Measurements from ENCODE around the gene HERC4. TPM values are rescaled to one million over a fixed set of nuclear protein-coding genes. Genes with fewer than 3 reads are reported as not detected.
"Not testable (repeated sequence)": the region's sequence is repeated elsewhere in the genome, so short reads cannot be mapped to it uniquely, and the experiment has no call there.

HERC4 gene
- total RNA-seq, 1 experiment from 2014 or later, result 16.2 TPM

DNA sequence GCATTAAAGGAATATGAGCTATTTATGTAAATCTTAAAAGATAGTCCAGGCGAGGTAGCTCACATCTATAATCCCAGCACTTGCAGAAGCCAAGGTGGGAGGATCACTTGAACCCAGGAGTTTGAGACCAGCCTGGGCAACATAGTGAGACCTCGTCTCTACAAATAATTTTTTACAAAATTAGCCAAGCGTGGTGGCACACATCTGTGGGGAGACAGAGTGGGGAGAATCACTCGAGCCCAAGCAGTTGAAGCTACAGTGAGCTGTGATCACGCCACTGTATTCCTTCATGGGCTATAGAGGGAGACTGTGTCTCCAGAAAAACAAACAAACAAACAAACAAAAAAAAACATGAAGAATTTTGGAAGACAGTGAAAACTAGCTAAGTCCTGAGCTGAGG lies 28.4 kb downstream of the HERC4 start:
- H3K4me3 ChIP-seq (ENCODE audit: insufficient read depth, low read depth, low read length), result no peak overlapping the region
- no peak for DNase-seq
- H3K27me3 ChIP-seq (ENCODE audit: control insufficient read depth, insufficient read depth, low read length), result no peaks in the 10 kb centered on the region
- no peaks in the 10 kb centered on the region; the same call in 1 of the 2 replicates for H3K36me3 ChIP-seq (replicated peaks; ENCODE audit: control insufficient read depth, insufficient read depth, low read length)

DNA sequence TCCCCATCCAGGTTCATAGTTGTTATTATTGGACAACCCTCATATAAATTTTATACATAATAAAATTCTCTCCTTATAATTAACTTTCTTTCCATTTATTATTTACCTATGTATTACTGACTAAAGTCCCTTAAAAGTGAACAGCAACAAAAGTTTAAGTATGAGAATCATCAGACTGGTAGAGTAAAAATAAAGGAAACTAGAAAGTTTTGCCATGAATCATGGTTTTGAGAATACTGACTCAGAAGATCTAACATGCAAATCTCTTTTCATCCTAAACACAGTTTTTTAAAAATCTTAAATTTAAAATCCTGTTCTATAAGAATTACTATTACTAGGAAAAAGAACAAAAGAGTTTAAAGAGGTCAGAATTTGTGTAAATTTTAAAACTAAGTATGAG lies 32.1 kb downstream of the HERC4 start:
- Histone ChIP-seq H3K4me3 (ENCODE audit: insufficient read depth, low read depth, low read length) (no peak overlapping the region), H3K27me3 (ENCODE audit: control insufficient read depth, insufficient read depth, low read length) (no peaks in the 10 kb centered on the region), H3K36me3 (replicated peaks; ENCODE audit: control insufficient read depth, insufficient read depth, low read length) (no peaks in the 10 kb centered on the region; the same call in 1 of the 2 replicates)
- DNase-seq, result no peak

DNA sequence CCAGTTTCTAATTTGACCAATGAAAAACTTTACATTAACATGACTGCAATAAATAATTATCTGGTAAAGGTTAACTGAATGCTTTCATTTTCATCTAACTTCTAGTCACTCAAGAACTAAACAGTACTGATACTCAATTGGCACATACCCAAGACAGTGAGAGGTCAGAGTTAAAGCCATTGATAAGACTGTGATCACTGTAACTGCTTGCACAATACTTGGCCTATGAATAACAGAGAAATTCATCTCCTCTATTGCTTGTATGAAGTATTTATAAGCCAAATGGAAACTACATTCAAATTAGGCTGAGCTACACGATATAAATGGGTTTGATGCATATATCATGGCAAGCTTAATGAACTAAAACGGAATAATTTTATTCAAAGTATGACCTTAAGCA lies 43.0 kb downstream of the HERC4 start:
- no peak overlapping the region for H3K4me3 ChIP-seq (ENCODE audit: insufficient read depth, low read depth, low read length)
- DNase-seq, result no peak

DNA sequence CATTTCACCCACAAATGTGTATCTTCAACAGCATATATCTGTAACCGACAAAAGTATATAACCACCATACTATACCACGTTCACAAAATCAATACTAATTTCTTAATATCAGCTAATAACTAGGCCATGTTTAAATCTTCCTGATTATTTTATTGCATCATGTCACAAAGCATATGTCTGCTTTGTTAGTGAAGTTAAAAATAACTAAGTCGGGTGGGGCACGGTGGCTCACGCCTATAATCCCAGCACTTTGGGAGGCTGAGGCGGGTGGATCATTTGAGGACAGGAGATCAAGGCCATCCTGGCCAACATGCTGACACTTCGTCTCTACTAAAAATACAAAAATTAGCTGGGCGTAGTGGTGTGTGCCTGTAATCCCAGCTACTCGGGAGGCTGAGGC lies 47.7 kb downstream of the HERC4 start:
- Histone ChIP-seq H3K36me3 (replicated peaks; ENCODE audit: control insufficient read depth, insufficient read depth, low read length) (no peaks in the 10 kb centered on the region; the same call in 1 of the 2 replicates), H3K27me3 (ENCODE audit: control insufficient read depth, insufficient read depth, low read length) (no peaks in the 10 kb centered on the region), H3K4me3 (ENCODE audit: insufficient read depth, low read depth, low read length) (no peak overlapping the region)
- no peak for DNase-seq

More for the DNA sequence above, 43.0 kb downstream of the HERC4 start:
- H3K27me3 ChIP-seq (ENCODE audit: control insufficient read depth, insufficient read depth, low read length), result no peaks in the 10 kb centered on the region
- H3K36me3 ChIP-seq (replicated peaks; ENCODE audit: control insufficient read depth, insufficient read depth, low read length), result peaks cover 1% of the 10 kb centered on the region

DNA sequence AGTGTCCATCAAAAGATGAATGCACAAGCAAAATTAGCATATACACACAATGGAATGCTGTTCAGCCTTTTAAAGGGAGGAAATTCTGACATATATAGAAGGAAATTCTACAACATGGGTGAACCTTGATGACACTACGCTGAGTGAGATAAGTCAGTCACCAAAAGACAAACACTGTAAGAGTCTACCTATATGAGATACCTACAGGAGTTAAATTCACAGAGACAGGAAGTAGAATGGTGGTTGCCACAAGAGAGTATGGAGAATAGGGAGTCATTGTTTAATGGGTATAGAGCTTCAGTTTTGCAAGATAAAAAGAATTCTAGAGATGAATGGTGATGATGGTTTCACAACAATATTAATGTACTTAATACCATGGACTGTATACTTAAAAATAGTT lies 51.8 kb downstream of the HERC4 start:
- peaks cover 3% of the 10 kb centered on the region for H3K36me3 ChIP-seq (replicated peaks; ENCODE audit: control insufficient read depth, insufficient read depth, low read length)
- H3K27me3 ChIP-seq (ENCODE audit: control insufficient read depth, insufficient read depth, low read length), result no peaks in the 10 kb centered on the region
- no peak overlapping the region for H3K4me3 ChIP-seq (ENCODE audit: insufficient read depth, low read depth, low read length)
- DNase-seq, result no peak

DNA sequence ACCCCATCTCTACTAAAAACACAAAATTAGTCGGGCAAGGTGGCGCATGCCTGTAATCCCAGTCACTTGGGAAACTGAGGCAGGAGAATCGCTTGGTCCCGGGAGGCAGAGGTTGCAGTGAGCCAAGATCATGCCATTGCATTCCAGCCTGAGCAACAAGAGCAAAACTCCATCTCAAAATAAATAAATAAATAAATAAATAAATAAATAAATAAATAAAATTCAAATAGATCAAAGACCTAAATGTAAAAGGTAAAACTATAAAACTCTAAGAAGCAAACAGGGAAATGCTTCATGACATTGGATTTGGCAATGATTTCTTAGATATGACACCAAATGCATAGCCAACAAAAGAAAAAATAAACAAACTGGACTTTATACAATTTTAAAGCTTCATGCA lies 52.8 kb downstream of the HERC4 start:
- H3K36me3 ChIP-seq (replicated peaks; ENCODE audit: control insufficient read depth, insufficient read depth, low read length); DNase-seq; H3K4me3 ChIP-seq (ENCODE audit: insufficient read depth, low read depth, low read length); H3K27me3 ChIP-seq (ENCODE audit: control insufficient read depth, insufficient read depth, low read length): not testable (repeated sequence)

DNA sequence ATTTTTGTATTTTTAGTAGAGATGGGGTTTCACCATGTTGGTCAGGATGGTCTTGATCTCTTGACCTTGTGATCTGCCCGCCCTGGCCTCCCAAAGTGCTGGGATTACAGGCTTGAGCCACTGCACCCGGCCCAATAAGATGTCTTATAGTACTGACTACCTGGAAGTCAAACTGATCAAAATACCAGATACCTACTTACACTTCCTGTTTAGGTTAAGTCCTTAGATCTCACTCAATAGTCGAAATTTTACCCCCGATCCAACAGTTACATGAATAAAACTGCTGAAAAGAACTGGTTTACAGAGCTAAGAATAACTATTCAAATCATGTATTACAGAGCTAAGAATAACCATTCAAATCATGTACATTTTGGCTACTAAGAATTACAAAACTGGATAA lies 58.6 kb downstream of the HERC4 start:
- DNase-seq; H3K4me3 ChIP-seq (ENCODE audit: insufficient read depth, low read depth, low read length); H3K27me3 ChIP-seq (ENCODE audit: control insufficient read depth, insufficient read depth, low read length); H3K36me3 ChIP-seq (replicated peaks; ENCODE audit: control insufficient read depth, insufficient read depth, low read length): not testable (repeated sequence)

DNA sequence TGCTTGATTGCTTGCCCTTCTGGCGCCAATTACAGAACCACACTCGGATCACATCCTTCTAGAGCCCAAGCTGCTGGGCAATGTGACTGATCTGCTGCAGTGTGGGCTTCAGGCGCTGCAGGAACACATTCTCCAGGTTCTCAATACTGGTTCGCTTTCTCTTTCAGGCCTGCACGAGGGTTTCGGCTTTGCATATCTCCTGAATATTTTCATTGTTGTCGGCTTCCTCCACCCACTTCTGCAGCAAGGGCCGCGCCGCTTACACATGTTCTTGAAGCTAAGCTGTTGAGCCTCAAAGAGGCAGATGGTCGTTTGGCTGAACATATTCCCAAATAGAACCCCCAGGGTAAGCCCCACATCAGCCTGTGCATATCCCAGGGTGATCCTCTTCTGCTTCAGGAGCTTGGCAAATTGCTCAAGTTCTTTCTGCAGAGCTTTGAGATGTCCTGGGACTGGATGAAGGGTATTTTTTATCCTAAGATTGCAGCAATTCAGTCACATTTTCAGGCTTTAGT lies 64.6 kb downstream of the HERC4 start:
- DNase-seq, result no peak
- Histone ChIP-seq H3K27me3 (ENCODE audit: control insufficient read depth, insufficient read depth, low read length) (no peaks in the 10 kb centered on the region), H3K4me3 (ENCODE audit: insufficient read depth, low read depth, low read length) (no peak overlapping the region), H3K36me3 (replicated peaks; ENCODE audit: control insufficient read depth, insufficient read depth, low read length) (peaks cover 1% of the 10 kb centered on the region)

DNA sequence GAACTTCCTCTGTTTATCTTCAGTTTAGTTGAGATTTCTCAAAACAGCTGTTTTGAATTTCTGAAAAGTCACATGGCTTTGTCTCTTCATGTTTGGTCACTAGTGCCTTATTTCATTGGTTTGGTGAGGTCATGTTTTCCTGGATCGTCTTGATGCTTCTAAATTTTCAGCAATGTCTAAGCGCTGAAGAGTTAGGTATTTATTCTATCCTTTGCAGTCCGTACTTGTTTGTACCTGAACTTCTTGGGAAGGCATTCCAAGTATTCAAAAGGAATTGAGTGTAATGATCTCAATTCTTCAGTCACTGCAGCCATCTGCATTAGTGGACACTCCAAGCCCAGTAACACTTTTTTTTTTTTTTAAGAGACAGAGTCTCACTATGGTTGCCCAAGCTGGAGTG lies 67.7 kb downstream of the HERC4 start:
- no peaks in the 10 kb centered on the region for H3K27me3 ChIP-seq (ENCODE audit: control insufficient read depth, insufficient read depth, low read length)

DNA sequence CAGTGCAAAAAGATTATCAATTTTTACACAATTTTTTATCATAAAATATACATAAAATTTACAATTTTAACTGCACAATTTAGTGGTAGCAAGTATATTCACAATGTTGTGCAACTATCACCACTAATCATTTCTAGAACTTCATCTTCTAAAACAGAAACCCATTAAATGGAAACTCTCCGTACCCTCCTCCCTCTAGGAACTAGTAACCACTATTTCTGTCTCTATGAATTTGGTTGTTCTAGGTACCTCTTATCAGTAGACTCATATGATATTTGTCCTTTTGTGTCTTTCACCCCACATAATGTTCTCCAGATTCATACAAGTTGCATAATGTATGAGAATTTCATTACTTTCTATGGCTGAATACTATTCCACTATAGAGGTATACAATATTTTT lies 73.5 kb downstream of the HERC4 start:
- H3K4me3 ChIP-seq (ENCODE audit: insufficient read depth, low read depth, low read length), result no peak overlapping the region
- DNase-seq, result no peak
- no peaks in the 10 kb centered on the region for H3K36me3 ChIP-seq (replicated peaks; ENCODE audit: control insufficient read depth, insufficient read depth, low read length)
- no peaks in the 10 kb centered on the region for H3K27me3 ChIP-seq (ENCODE audit: control insufficient read depth, insufficient read depth, low read length)

More for the DNA sequence above, 67.7 kb downstream of the HERC4 start:
- DNase-seq, result no peak
- H3K4me3 ChIP-seq (ENCODE audit: insufficient read depth, low read depth, low read length), result no peak overlapping the region
- H3K36me3 ChIP-seq (replicated peaks; ENCODE audit: control insufficient read depth, insufficient read depth, low read length), result peaks cover 1% of the 10 kb centered on the region

DNA sequence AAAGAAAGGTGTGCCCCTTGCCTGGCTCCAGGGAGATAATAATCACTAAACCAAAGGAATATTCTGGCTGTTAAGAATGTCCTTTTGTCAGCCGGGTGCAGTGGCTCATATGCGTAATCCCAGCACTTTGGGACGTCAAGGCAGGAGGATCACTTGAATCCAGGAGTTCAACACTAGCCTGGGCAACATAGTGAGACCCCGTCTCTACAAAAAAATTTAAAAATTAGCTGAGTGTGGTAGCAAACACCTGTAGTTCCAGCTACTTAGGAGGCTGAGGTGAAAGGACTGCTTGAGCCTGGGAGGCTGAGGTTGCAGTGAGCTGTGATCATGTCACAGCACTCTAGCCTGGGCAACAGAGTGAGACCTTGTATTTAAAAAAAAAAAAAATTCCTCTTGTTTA lies 74.1 kb downstream of the HERC4 start:
- Histone ChIP-seq H3K4me3 (ENCODE audit: insufficient read depth, low read depth, low read length) (no peak overlapping the region), H3K27me3 (ENCODE audit: control insufficient read depth, insufficient read depth, low read length) (no peaks in the 10 kb centered on the region), H3K36me3 (replicated peaks; ENCODE audit: control insufficient read depth, insufficient read depth, low read length) (no peaks in the 10 kb centered on the region)
- DNase-seq, result no peak

DNA sequence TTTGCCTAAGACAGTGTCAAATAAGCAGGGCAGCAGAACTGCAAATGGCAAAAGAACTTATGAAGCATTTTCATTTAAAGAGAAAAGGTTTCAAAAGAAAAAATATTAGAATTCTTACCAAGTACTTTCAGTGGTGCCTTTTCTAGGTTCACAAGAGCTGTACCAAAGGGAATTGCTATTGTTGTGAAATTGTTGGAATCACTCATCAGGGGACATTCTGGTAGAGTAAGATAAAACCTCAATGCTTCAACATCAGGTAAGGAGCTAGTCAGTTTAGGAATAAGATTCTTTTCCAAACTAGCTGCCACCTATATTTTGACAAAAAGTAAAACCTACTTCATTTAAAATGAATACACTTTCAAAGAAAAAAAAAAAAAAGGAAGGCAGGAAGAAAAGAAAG lies 85.0 kb downstream of the HERC4 start:
- Histone ChIP-seq H3K27me3 (ENCODE audit: control insufficient read depth, insufficient read depth, low read length) (no peaks in the 10 kb centered on the region), H3K36me3 (replicated peaks; ENCODE audit: control insufficient read depth, insufficient read depth, low read length) (peaks cover 2% of the 10 kb centered on the region; the same call in 1 of the 2 replicates)

DNA sequence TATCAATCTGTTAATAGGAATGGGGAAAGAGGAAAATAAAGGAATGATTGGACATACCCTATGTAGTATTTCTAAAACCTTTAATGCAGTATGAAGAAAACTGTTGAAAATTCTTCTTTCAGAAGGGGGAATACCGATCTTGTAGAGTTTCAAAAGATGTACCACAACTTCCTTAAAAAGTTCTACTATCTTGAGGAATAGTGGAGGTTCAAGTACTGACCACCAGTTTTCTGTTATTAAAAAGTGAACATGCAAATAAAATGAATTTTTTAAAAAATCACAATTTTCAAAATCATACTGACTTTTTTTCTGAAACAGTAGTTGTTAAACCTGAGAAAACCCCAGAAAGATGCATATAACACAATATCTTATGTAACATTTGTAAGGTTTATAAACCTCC lies 86.5 kb downstream of the HERC4 start:
- no peaks in the 10 kb centered on the region for H3K27me3 ChIP-seq (ENCODE audit: control insufficient read depth, insufficient read depth, low read length)
- no peak for DNase-seq
- peaks cover 2% of the 10 kb centered on the region; the same call in 1 of the 2 replicates for H3K36me3 ChIP-seq (replicated peaks; ENCODE audit: control insufficient read depth, insufficient read depth, low read length)
- no peak overlapping the region for H3K4me3 ChIP-seq (ENCODE audit: insufficient read depth, low read depth, low read length)

More for the DNA sequence above, 85.0 kb downstream of the HERC4 start:
- no peak overlapping the region for H3K4me3 ChIP-seq (ENCODE audit: insufficient read depth, low read depth, low read length)
- DNase-seq, result no peak

DNA sequence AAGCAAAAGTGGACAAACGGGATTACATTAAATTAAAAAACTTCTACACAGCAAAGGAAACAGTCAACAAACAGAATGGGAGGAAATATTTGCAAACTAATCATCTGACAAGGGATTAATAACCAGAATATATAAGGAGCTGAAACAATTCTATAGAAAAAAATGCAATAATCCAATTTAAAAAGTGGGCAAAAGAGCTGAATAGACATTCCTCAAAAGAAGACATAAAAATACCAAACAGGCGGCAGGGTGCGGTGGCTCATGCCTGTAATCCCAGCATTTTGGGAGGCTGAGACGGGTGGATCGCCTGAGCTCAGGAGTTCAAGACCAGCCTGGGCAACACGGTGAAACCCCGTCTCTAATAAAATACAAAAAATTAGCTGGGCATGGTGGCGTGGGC lies 92.5 kb downstream of the HERC4 start:
- not testable (repeated sequence) for H3K36me3 ChIP-seq (replicated peaks; ENCODE audit: control insufficient read depth, insufficient read depth, low read length)

DNA sequence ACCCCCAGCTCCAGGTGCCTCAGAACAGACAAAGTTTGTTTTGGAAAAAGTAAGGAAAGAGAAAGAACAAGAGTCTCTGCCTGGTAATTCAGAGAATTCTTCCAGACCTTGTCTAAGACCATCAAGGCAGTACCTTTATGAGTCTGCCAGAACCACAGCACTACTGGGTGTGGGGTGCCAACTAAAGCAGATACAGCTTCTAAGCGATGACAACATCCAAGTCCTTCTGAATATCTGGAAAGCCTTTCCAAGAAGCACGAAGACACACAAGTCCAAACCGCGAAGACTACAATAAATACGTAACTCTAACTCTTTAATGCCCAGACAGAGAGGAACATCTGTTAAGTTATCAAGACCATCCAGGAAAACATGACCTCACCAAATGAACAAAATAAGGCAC lies 96.3 kb downstream of the HERC4 start:
- H3K27me3 ChIP-seq (ENCODE audit: control insufficient read depth, insufficient read depth, low read length), result no peaks in the 10 kb centered on the region
- no peak for DNase-seq
- H3K4me3 ChIP-seq (ENCODE audit: insufficient read depth, low read depth, low read length), result no peak overlapping the region
- H3K36me3 ChIP-seq (replicated peaks; ENCODE audit: control insufficient read depth, insufficient read depth, low read length), result peaks cover 2% of the 10 kb centered on the region

More for the DNA sequence above, 92.5 kb downstream of the HERC4 start:
- H3K4me3 ChIP-seq (ENCODE audit: insufficient read depth, low read depth, low read length); H3K27me3 ChIP-seq (ENCODE audit: control insufficient read depth, insufficient read depth, low read length); DNase-seq: not testable (repeated sequence)

DNA sequence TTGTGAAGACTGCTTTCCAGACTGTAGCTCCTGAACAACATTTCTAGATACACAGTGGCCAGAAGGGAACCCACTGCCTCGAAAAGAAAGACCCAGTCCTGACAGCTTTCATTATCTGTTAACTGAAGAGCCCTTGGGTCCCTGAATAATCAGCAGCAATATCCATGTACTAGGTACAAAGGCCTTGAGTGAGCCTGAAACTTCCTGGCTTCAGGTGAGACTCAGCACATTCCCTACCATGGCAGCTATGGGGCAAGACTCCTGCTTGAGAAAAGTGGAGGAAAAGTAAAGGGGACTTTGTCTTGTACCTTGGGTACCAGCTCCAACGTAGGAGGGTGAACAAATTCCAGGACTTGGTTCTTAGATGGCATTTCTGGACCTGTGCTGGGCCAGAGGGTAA lies 97.8 kb downstream of the HERC4 start:
- no peak overlapping the region for H3K4me3 ChIP-seq (ENCODE audit: insufficient read depth, low read depth, low read length)
- no peaks in the 10 kb centered on the region for H3K27me3 ChIP-seq (ENCODE audit: control insufficient read depth, insufficient read depth, low read length)
- DNase-seq, result no peak
- peaks cover 2% of the 10 kb centered on the region for H3K36me3 ChIP-seq (replicated peaks; ENCODE audit: control insufficient read depth, insufficient read depth, low read length)
